ENCODE results near the gene FICD. TPM values are rescaled to one million over a fixed set of nuclear protein-coding genes. Genes with fewer than 3 reads are reported as not detected.

The FICD gene
- total and polyA plus RNA-seq, 4 donors: 5.1 to 7.4 (median 5.8) TPM

- H3K36me3 ChIP-seq (ENCODE audit: control insufficient read depth, insufficient read depth, low read length): peaks cover 80% of the 10 kb centered on the region
- H3K27ac ChIP-seq (ENCODE audit: low read depth, low read length): no peak overlapping the region
- no peaks in the 10 kb centered on the region for H3K4me1 ChIP-seq (ENCODE audit: control insufficient read depth, insufficient read depth, low read length)
- H3K9me3 ChIP-seq (ENCODE audit: control insufficient read depth, insufficient read depth, low read length): no peaks in the 10 kb centered on the region
- H3K4me3 ChIP-seq (ENCODE audit: low read depth, low read length): no peak overlapping the region
- no peaks in the 10 kb centered on the region for H3K27me3 ChIP-seq (ENCODE audit: control insufficient read depth, insufficient read depth, low read length)
- DNase-seq (ENCODE audit: low read depth in 4 of 6, low spot score in 6 of 6): no peak
- 56% methylated on average over 6 of the region's 6 CpGs for WGBS (ENCODE audit: insufficient coverage)
Observed at GRCh38 chr12:108527166-108527496, 12.1 kb downstream of the FICD start.

GRCh38 chr12:108530161-108530560 lies 15.1 kb downstream of the FICD start:
- no peak for DNase-seq (ENCODE audit: low read depth in 4 of 6, low spot score in 6 of 6)
- Histone ChIP-seq H3K4me3 (ENCODE audit: low read depth, low read length) (no peak overlapping the region), H3K27me3 (ENCODE audit: control insufficient read depth, insufficient read depth, low read length) (no peaks in the 10 kb centered on the region), H3K27ac (ENCODE audit: low read depth, low read length) (no peak overlapping the region), H3K4me1 (ENCODE audit: control insufficient read depth, insufficient read depth, low read length) (no peaks in the 10 kb centered on the region), H3K36me3 (ENCODE audit: control insufficient read depth, insufficient read depth, low read length) (peaks cover 63% of the 10 kb centered on the region), H3K9me3 (ENCODE audit: control insufficient read depth, insufficient read depth, low read length) (no peaks in the 10 kb centered on the region)
- WGBS (ENCODE audit: insufficient coverage): 100% methylated on average over 3 of the region's 9 CpGs

- Histone ChIP-seq H3K27ac (ENCODE audit: low read depth, low read length) (no peak overlapping the region), H3K4me1 (ENCODE audit: control insufficient read depth, insufficient read depth, low read length) (no peaks in the 10 kb centered on the region), H3K9me3 (ENCODE audit: control insufficient read depth, insufficient read depth, low read length) (no peaks in the 10 kb centered on the region), H3K36me3 (ENCODE audit: control insufficient read depth, insufficient read depth, low read length) (peaks cover 55% of the 10 kb centered on the region), H3K27me3 (ENCODE audit: control insufficient read depth, insufficient read depth, low read length) (no peaks in the 10 kb centered on the region), H3K4me3 (ENCODE audit: low read depth, low read length) (no peak overlapping the region)
- 96% methylated on average over 9 of the region's 15 CpGs for WGBS (ENCODE audit: insufficient coverage)
- DNase-seq (ENCODE audit: low read depth in 4 of 6, low spot score in 6 of 6): peak in 1 of 6 donors; percentile 32
Observed at GRCh38 chr12:108531929-108532848, 17.1 kb downstream of the FICD start.

- WGBS (ENCODE audit: insufficient coverage): 100% methylated on average over 1 of the region's 6 CpGs
- Histone ChIP-seq H3K9me3 (ENCODE audit: control insufficient read depth, insufficient read depth, low read length) (no peaks in the 10 kb centered on the region), H3K36me3 (ENCODE audit: control insufficient read depth, insufficient read depth, low read length) (peaks cover 15% of the 10 kb centered on the region), H3K27me3 (ENCODE audit: control insufficient read depth, insufficient read depth, low read length) (no peaks in the 10 kb centered on the region), H3K4me3 (ENCODE audit: low read depth, low read length) (no peak overlapping the region), H3K27ac (ENCODE audit: low read depth, low read length) (no peak overlapping the region), H3K4me1 (ENCODE audit: control insufficient read depth, insufficient read depth, low read length) (no peaks in the 10 kb centered on the region)
- no peak for DNase-seq (ENCODE audit: low read depth in 4 of 6, low spot score in 6 of 6)
Observed at GRCh38 chr12:108538146-108538545, 23.1 kb downstream of the FICD start.

GRCh38 chr12:108538616-108539195 lies 23.6 kb downstream of the FICD start:
- no peaks in the 10 kb centered on the region for H3K4me1 ChIP-seq (ENCODE audit: control insufficient read depth, insufficient read depth, low read length)
- H3K27ac ChIP-seq (ENCODE audit: low read depth, low read length): no peak overlapping the region
- 93% methylated on average over 10 of the region's 10 CpGs for WGBS (ENCODE audit: insufficient coverage)
- H3K9me3 ChIP-seq (ENCODE audit: control insufficient read depth, insufficient read depth, low read length): no peaks in the 10 kb centered on the region
- H3K4me3 ChIP-seq (ENCODE audit: low read depth, low read length): no peak overlapping the region
- H3K27me3 ChIP-seq (ENCODE audit: control insufficient read depth, insufficient read depth, low read length): no peaks in the 10 kb centered on the region
- DNase-seq (ENCODE audit: low read depth in 4 of 6, low spot score in 6 of 6): peak in 1 of 6 donors; percentile 53
- peaks cover 15% of the 10 kb centered on the region for H3K36me3 ChIP-seq (ENCODE audit: control insufficient read depth, insufficient read depth, low read length)

GRCh38 chr12:108542320-108542719 lies 27.2 kb downstream of the FICD start:
- Histone ChIP-seq H3K4me1 (ENCODE audit: control insufficient read depth, insufficient read depth, low read length) (no peaks in the 10 kb centered on the region), H3K9me3 (ENCODE audit: control insufficient read depth, insufficient read depth, low read length) (no peaks in the 10 kb centered on the region), H3K4me3 (ENCODE audit: low read depth, low read length) (no peak overlapping the region), H3K36me3 (ENCODE audit: control insufficient read depth, insufficient read depth, low read length) (peaks cover 28% of the 10 kb centered on the region), H3K27ac (ENCODE audit: low read depth, low read length) (no peak overlapping the region), H3K27me3 (ENCODE audit: control insufficient read depth, insufficient read depth, low read length) (no peaks in the 10 kb centered on the region)
- WGBS (ENCODE audit: insufficient coverage): 100% methylated on average over 3 of the region's 4 CpGs
- no peak for DNase-seq (ENCODE audit: low read depth in 4 of 6, low spot score in 6 of 6)

GRCh38 chr12:108543652-108544051 lies 28.6 kb downstream of the FICD start:
- H3K27me3 ChIP-seq (ENCODE audit: control insufficient read depth, insufficient read depth, low read length): no peaks in the 10 kb centered on the region
- no peak for DNase-seq (ENCODE audit: low read depth in 4 of 6, low spot score in 6 of 6)
- H3K36me3 ChIP-seq (ENCODE audit: control insufficient read depth, insufficient read depth, low read length): peaks cover 33% of the 10 kb centered on the region
- 100% methylated on average over 2 of the region's 3 CpGs for WGBS (ENCODE audit: insufficient coverage)
- no peak overlapping the region for H3K4me3 ChIP-seq (ENCODE audit: low read depth, low read length)
- H3K4me1 ChIP-seq (ENCODE audit: control insufficient read depth, insufficient read depth, low read length): no peaks in the 10 kb centered on the region
- H3K27ac ChIP-seq (ENCODE audit: low read depth, low read length): no peak overlapping the region
- no peaks in the 10 kb centered on the region for H3K9me3 ChIP-seq (ENCODE audit: control insufficient read depth, insufficient read depth, low read length)

- Histone ChIP-seq H3K36me3 (ENCODE audit: control insufficient read depth, insufficient read depth, low read length) (peaks cover 33% of the 10 kb centered on the region), H3K9me3 (ENCODE audit: control insufficient read depth, insufficient read depth, low read length) (no peaks in the 10 kb centered on the region), H3K27ac (ENCODE audit: low read depth, low read length) (no peak overlapping the region), H3K27me3 (ENCODE audit: control insufficient read depth, insufficient read depth, low read length) (no peaks in the 10 kb centered on the region), H3K4me3 (ENCODE audit: low read depth, low read length) (no peak overlapping the region), H3K4me1 (ENCODE audit: control insufficient read depth, insufficient read depth, low read length) (no peaks in the 10 kb centered on the region)
- DNase-seq (ENCODE audit: low read depth in 4 of 6, low spot score in 6 of 6): no peak
- WGBS (ENCODE audit: insufficient coverage): 89% methylated on average over 9 of the region's 9 CpGs
Observed at GRCh38 chr12:108547686-108548085, 32.6 kb downstream of the FICD start.

- Histone ChIP-seq H3K36me3 (ENCODE audit: control insufficient read depth, insufficient read depth, low read length) (peaks cover 33% of the 10 kb centered on the region), H3K4me3 (ENCODE audit: low read depth, low read length) (no peak overlapping the region), H3K4me1 (ENCODE audit: control insufficient read depth, insufficient read depth, low read length) (no peaks in the 10 kb centered on the region), H3K9me3 (ENCODE audit: control insufficient read depth, insufficient read depth, low read length) (no peaks in the 10 kb centered on the region), H3K27me3 (ENCODE audit: control insufficient read depth, insufficient read depth, low read length) (no peaks in the 10 kb centered on the region), H3K27ac (ENCODE audit: low read depth, low read length) (no peak overlapping the region)
- DNase-seq (ENCODE audit: low read depth in 4 of 6, low spot score in 6 of 6): no peak
- WGBS (ENCODE audit: insufficient coverage): 100% methylated on average over 2 of the region's 7 CpGs
Observed at GRCh38 chr12:108548954-108549521, 34.0 kb downstream of the FICD start.
